Loucy (cell line): ENCODE results near the gene NEDD4.

ENCODE experiments used
- H2AFZ ChIP-seq: fragments of 200-600 bp; sonication (generic); 2 replicates; pipeline ENCODE4 v1.6.0; 2016; ENCODE audit warnings: antibody characterized with exemption, mild to moderate bottlenecking, low read length, moderate library complexity
- H3F3A ChIP-seq: fragments of 200-600 bp; 2 replicates; pipeline ENCODE4 v1.6.0; 2016; ENCODE audit warnings: antibody characterized with exemption, low read depth, mild to moderate bottlenecking
- H3K27me3 ChIP-seq: fragments of 200-600 bp; sonication (generic); 2 replicates; pipeline ENCODE4 v1.6.1; 2014; ENCODE audit warnings: low read length, mild to moderate bottlenecking; ENCODE audit not compliant: insufficient read depth, poor library complexity, severe bottlenecking
- H3K36me3 ChIP-seq: fragments of 200-600 bp; sonication (generic); 2 replicates; pipeline ENCODE4 v1.6.1; 2016; ENCODE audit warnings: low read length; ENCODE audit not compliant: insufficient read depth
- H3K4me1 ChIP-seq: fragments of 200-600 bp; sonication (generic); 2 replicates; pipeline ENCODE4 v1.5.1; 2014; ENCODE audit warnings: low read length, mild to moderate bottlenecking; ENCODE audit not compliant: insufficient read depth, poor library complexity, severe bottlenecking
- H3K4me2 ChIP-seq: fragments of 200-600 bp; sonication (generic); 2 replicates; pipeline ENCODE4 v1.6.0; 2014; ENCODE audit warnings: antibody characterized with exemption, low read length, low read depth, mild to moderate bottlenecking; ENCODE audit not compliant: poor library complexity, severe bottlenecking
- H3K4me3 ChIP-seq: fragments of 200-600 bp; sonication (generic); 2 replicates; pipeline ENCODE4 v1.5.1; 2014; ENCODE audit warnings: low read length, mild to moderate bottlenecking, mixed read lengths; ENCODE audit not compliant: poor library complexity, severe bottlenecking
- H3K79me2 ChIP-seq: fragments of 200-600 bp; sonication (generic); 2 replicates; pipeline ENCODE4 v1.6.1; 2014; ENCODE audit warnings: low read length; ENCODE audit not compliant: insufficient read depth
- H3K9ac ChIP-seq: fragments of 200-600 bp; sonication (generic); 2 replicates; pipeline ENCODE4 v1.6.0; 2014; ENCODE audit warnings: mild to moderate bottlenecking, low read depth, low read length, moderate library complexity; ENCODE audit not compliant: poor library complexity, severe bottlenecking
- H3K9me2 ChIP-seq: fragments of 200-600 bp; sonication (generic); replicated peaks from 2 replicates; pipeline ENCODE4 v1.6.1; 2016; ENCODE audit warnings: low read depth, low read length, mixed read lengths
- H3K9me3 ChIP-seq: fragments of 200-600 bp; sonication (generic); 2 replicates; pipeline ENCODE4 v1.6.1; 2014; ENCODE audit warnings: mild to moderate bottlenecking, antibody characterized with exemption, low read length, low read depth; ENCODE audit not compliant: insufficient read depth
- H4K20me1 ChIP-seq: fragments of 200-600 bp; sonication (generic); 2 replicates; pipeline ENCODE4 v1.6.0; 2014; ENCODE audit warnings: antibody characterized with exemption, low read length, mild to moderate bottlenecking; ENCODE audit not compliant: insufficient read depth, poor library complexity, severe bottlenecking
- CTCF ChIP-seq: fragments of 200-600 bp; sonication (generic); conservative IDR thresholded peaks from 2 replicates; pipeline ENCODE4 v1.5.1; 2014; ENCODE audit warnings: mild to moderate bottlenecking, antibody characterized with exemption, low read length
- EZH2phosphoT487 ChIP-seq: fragments of 200-600 bp; IDR thresholded peaks from 2 replicates; pipeline ENCODE4 v1.6.1; 2018; ENCODE audit warnings: antibody characterized with exemption, mild to moderate bottlenecking, moderate library complexity, borderline replicate concordance

NEDD4 gene

GRCh38 chr15:56032373-56032772 lies 39.0 kb upstream of the NEDD4 start:
- Histone ChIP-seq H3K27me3 (no peaks in the 10 kb centered on the region), H3K9me3 (no peaks in the 10 kb centered on the region), H3K4me1 (no peaks in the 10 kb centered on the region), H3K9ac (no peak overlapping the region), H3K4me2 (no peak overlapping the region), H3F3A (no peaks in the 10 kb centered on the region), H3K4me3 (no peak overlapping the region), H3K9me2 (no peaks in the 10 kb centered on the region), H3K79me2 (no peaks in the 10 kb centered on the region), H3K36me3 (no peaks in the 10 kb centered on the region), H2AFZ (no peak overlapping the region), H4K20me1 (no peaks in the 10 kb centered on the region)
- TF ChIP-seq EZH2phosphoT487 (no peak), CTCF (no peak)

GRCh38 chr15:56031836-56032235 lies 38.4 kb upstream of the NEDD4 start:
- H2AFZ ChIP-seq, result no peak overlapping the region
- H3K9me2 ChIP-seq, result no peaks in the 10 kb centered on the region
- no peak overlapping the region for H3K4me3 ChIP-seq
- H3F3A ChIP-seq, result no peaks in the 10 kb centered on the region
- H3K9ac ChIP-seq, result no peak overlapping the region
- no peak for TF ChIP-seq CTCF
- TF ChIP-seq EZH2phosphoT487, result no peak
- H3K9me3 ChIP-seq, result no peaks in the 10 kb centered on the region
- H3K79me2 ChIP-seq, result no peaks in the 10 kb centered on the region
- no peak overlapping the region for H3K4me2 ChIP-seq
- no peaks in the 10 kb centered on the region for H3K27me3 ChIP-seq
- no peaks in the 10 kb centered on the region for H4K20me1 ChIP-seq
- H3K4me1 ChIP-seq, result no peaks in the 10 kb centered on the region
- no peaks in the 10 kb centered on the region for H3K36me3 ChIP-seq

- TF ChIP-seq EZH2phosphoT487 (no peak), CTCF (no peak)
- no peak overlapping the region for H3K4me2 ChIP-seq
- H3K9me2 ChIP-seq, result no peaks in the 10 kb centered on the region
- no peaks in the 10 kb centered on the region for H4K20me1 ChIP-seq
- no peaks in the 10 kb centered on the region for H3K27me3 ChIP-seq
- no peaks in the 10 kb centered on the region for H3K4me1 ChIP-seq
- no peaks in the 10 kb centered on the region for H3K36me3 ChIP-seq
- H3K4me3 ChIP-seq, result no peak overlapping the region
- H2AFZ ChIP-seq, result no peak overlapping the region
- H3F3A ChIP-seq, result no peaks in the 10 kb centered on the region
- H3K79me2 ChIP-seq, result no peaks in the 10 kb centered on the region
- no peaks in the 10 kb centered on the region for H3K9me3 ChIP-seq
- no peak overlapping the region for H3K9ac ChIP-seq
Observed at GRCh38 chr15:56031402-56031801, 38.0 kb upstream of the NEDD4 start.
